ENCODE results near the gene CMIP. TPM values are rescaled to one million over a fixed set of nuclear protein-coding genes. Genes with fewer than 3 reads are reported as not detected.

The CMIP gene
- total RNA-seq, 2 donors from 2014 or later, result 28.5 to 57.5 TPM

DNA sequence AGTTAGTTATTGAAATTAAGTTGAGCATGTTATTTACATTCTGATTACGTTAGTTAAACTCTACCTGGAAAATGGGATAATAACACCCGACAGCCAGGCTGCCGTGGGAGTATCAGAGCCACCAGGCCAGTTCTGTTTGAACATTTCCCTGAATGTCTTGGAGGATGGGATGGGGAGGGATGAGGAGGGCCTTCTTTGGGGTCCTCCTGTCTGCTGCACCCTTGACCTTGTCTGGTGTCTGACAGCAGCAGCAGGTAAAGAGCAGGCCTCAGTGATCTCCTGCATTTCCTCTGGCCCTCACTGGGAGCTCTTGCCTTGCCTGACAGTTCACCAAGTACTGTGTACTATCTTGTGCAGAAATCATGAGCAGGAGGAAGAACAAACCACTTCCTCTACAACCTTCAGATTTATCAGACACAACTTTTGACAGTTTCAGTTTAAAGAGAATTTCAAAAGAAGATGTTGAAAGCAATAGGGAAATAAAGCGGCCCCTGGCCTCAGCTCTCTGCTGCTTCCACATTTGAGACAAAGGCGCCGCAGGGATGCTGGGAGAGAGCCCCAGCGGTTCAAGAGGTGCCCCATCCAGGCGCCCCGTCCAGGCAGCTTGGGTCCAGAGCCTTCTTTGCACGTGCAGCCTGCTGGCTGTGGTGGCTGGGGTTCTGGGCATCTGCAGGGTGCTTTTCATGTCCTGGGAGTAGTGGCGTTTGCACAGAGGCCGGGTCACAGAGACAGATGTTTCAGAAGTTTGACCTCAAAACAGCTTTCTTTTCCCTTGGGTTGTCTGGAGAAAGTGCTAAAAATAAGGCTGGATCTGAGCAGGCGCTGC, 25.3 kb downstream of the CMIP start:
- H3K4me1 Mint-ChIP-seq, result peaks cover 50% of the 10 kb centered on the region
- no peaks in the 10 kb centered on the region for H3K27me3 Mint-ChIP-seq
- H3K36me3 Mint-ChIP-seq (ENCODE audit: low read depth), result peaks cover 3% of the 10 kb centered on the region
- H3K4me3 Mint-ChIP-seq, result peak overlapping the region; percentile 49
- peak; percentile 85 for ATAC-seq (replicated peaks)
- H3K9me3 Mint-ChIP-seq, result no peaks in the 10 kb centered on the region
- H3K27ac Mint-ChIP-seq, result peak overlapping the region; percentile 51

DNA sequence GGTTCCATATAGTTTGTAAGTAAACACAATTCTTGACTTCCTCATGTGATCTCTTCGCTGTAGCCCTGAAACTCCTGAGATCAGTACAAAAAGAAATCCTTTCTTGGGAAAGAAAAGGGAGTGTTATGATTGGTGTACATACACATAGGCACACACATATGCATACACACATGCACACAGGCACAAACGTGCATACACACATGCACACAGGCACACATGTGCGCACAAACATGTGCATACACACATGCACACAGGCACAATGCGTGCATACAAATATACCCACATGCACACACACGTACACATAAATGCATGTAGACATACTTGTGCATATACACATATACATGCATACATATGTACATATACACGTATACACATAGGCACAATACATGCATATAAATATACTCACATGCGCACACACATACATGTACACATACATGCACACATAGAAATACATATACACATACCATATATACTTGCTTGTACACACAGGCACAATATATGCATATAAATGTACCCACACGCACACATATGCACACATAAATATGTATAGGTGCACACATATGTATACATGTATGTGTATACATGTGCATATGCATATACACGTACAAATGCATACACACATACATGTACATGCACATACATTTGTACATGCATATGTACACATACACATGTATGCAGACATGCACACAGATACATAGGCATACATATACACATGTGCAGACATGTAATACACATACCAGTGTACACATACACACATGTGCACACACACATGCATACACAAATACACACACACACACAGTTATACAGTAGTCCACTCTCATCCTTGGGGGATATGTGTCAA, 26.4 kb downstream of the CMIP start:
- Mint-ChIP-seq H3K4me3 (peak overlapping the region; percentile 49), H3K36me3 (ENCODE audit: low read depth) (no peaks in the 10 kb centered on the region), H3K27ac (peak overlapping the region; percentile 51), H3K4me1 (peaks cover 52% of the 10 kb centered on the region), H3K27me3 (no peaks in the 10 kb centered on the region), H3K9me3 (no peaks in the 10 kb centered on the region)
- no peak for ATAC-seq (replicated peaks)

DNA sequence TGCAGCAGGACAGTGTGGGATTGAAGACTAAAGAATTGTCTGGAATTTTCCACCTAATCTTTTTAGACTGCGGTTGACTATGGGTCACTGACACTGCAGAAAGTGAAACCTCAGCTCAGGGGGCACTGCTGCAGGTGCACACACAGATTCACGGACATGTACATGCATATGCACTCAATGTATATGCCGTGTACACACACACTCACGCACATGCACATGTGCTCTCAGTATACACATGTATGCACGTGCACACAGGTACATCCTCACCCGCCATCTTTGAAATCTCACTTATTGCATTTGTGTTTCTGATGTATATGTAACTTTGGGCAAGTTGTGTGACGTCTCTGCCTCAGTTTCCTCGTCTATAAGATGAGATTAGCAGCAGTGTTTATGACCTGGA, 27.3 kb downstream of the CMIP start:
- ATAC-seq (replicated peaks), result no peak
- Mint-ChIP-seq H3K4me3 (no peak overlapping the region), H3K27me3 (no peaks in the 10 kb centered on the region), H3K4me1 (peaks cover 55% of the 10 kb centered on the region), H3K27ac (no peak overlapping the region), H3K36me3 (ENCODE audit: low read depth) (no peaks in the 10 kb centered on the region), H3K9me3 (no peaks in the 10 kb centered on the region)

DNA sequence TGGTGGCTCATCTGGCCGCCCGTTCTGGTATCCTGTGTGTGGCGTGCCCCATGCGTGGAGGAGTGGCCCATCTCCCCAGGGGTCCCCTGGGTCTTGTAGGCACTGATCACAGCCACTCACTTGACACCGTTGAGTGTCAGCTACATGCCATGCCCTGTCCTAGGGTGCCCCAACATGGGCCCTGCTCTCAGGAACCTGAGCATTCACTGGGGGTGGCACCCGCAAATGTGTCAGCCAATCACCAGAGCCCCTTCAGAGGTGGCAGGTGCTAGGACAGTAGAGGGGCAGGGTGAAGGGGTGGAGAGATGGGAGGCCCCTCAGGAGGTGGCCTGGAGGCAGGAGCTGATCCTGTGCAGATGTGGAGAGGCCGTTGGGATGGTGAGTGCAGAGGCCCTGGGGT, 27.8 kb downstream of the CMIP start:
- Mint-ChIP-seq H3K27ac (no peak overlapping the region), H3K27me3 (no peaks in the 10 kb centered on the region), H3K36me3 (ENCODE audit: low read depth) (no peaks in the 10 kb centered on the region), H3K4me1 (peaks cover 56% of the 10 kb centered on the region), H3K4me3 (no peak overlapping the region), H3K9me3 (no peaks in the 10 kb centered on the region)
- no peak for ATAC-seq (replicated peaks)

DNA sequence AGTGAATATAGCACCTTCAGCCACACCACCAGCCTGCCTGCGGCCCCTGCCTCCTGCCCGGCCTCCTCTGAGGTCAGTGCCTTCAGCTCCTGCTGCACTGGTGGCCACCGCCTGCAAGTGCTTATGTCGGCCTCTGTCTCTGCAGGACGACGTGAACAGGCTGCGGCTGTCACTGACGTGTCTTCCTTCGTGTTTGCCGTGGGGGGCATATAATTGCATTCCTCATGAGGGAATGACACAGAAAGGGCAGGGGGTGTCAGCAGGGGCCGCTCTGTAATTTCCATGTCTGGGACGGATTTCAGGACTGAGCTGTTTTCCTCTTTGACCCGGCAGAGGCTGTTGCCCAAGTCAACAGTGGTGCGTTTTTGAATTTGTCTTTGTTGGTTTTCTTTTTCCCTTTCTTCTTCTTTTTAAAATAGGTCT, 28.5 kb downstream of the CMIP start:
- no peaks in the 10 kb centered on the region for H3K9me3 Mint-ChIP-seq
- no peaks in the 10 kb centered on the region for H3K36me3 Mint-ChIP-seq (ENCODE audit: low read depth)
- ATAC-seq (replicated peaks), result no peak
- no peak overlapping the region for H3K27ac Mint-ChIP-seq
- no peak overlapping the region for H3K4me3 Mint-ChIP-seq
- no peaks in the 10 kb centered on the region for H3K27me3 Mint-ChIP-seq
- peaks cover 57% of the 10 kb centered on the region for H3K4me1 Mint-ChIP-seq

DNA sequence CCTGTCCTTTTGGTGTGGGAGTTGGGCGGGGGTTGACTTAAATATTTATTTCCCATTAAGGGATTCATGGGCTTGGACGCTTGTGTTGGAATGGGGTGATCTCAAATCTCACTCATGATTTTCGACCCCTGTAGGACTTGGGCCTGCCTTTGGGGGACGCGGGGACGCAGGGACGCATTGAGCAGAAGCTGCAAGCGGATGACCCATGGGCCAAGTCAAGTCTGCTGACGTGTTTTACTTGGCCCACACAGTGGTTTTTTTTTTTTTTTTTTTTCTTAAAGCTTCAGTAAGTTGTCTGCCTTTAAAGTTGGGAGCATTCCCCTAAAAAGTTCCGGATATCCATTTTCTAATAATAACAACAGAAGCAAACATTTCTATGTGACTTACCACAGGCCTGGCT, 28.9 kb downstream of the CMIP start:
- H3K27ac Mint-ChIP-seq, result no peak overlapping the region
- no peaks in the 10 kb centered on the region for H3K9me3 Mint-ChIP-seq
- H3K4me3 Mint-ChIP-seq, result no peak overlapping the region
- peaks cover 61% of the 10 kb centered on the region for H3K4me1 Mint-ChIP-seq
- H3K36me3 Mint-ChIP-seq (ENCODE audit: low read depth), result no peaks in the 10 kb centered on the region
- no peak for ATAC-seq (replicated peaks)
- no peaks in the 10 kb centered on the region for H3K27me3 Mint-ChIP-seq

DNA sequence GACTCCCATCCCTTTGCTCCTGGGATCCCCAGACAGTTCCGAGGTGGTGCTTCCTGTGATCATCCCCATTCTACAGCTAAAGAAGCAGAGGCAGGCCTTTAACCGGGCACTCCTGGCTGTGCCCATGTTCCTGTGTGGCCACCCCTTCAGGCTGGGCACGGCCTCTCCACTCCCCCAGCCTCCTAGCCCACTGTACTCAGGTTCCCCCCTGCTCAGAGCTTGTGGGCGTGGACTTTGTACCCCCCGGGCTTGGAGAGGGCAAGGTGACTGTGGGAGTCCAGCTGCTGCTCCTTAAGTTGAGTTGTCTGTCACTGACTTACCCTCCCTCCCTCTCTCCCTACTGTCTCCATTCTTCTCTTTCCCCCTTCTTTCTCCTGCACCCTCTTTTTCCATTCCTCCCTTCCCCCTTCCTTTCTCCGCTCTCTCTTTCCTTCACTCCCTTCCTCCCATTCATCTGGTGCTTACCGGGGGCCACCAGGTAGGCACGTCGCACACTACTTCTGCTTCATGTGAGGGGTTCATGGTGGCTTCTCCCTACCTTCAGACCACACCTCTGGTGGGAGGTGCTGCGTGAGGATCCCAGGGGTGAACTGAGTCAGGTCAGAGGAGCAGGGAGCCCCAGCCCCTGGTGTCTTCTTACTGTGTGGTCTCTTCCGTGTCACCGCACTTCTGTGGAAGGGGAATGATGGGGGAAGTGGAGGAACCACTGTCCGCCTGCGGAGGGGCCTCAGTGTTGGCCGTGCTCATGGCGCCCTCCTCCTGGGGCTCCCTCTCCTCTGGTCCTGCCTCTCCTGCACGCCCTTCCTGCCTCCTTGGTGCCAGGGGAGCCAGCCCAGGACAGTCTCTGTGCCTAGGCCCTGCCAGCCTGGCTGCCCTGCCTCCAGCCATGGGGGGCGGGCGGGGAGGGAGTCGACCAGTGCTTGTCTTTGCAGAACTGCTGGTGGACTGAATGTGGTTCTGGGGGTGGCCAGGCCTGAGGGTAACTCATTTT, 29.7 kb downstream of the CMIP start:
- Mint-ChIP-seq H3K4me3 (no peak overlapping the region), H3K36me3 (ENCODE audit: low read depth) (no peaks in the 10 kb centered on the region), H3K4me1 (peaks cover 58% of the 10 kb centered on the region), H3K9me3 (no peaks in the 10 kb centered on the region), H3K27me3 (no peaks in the 10 kb centered on the region), H3K27ac (no peak overlapping the region)
- ATAC-seq (replicated peaks), result no peak

DNA sequence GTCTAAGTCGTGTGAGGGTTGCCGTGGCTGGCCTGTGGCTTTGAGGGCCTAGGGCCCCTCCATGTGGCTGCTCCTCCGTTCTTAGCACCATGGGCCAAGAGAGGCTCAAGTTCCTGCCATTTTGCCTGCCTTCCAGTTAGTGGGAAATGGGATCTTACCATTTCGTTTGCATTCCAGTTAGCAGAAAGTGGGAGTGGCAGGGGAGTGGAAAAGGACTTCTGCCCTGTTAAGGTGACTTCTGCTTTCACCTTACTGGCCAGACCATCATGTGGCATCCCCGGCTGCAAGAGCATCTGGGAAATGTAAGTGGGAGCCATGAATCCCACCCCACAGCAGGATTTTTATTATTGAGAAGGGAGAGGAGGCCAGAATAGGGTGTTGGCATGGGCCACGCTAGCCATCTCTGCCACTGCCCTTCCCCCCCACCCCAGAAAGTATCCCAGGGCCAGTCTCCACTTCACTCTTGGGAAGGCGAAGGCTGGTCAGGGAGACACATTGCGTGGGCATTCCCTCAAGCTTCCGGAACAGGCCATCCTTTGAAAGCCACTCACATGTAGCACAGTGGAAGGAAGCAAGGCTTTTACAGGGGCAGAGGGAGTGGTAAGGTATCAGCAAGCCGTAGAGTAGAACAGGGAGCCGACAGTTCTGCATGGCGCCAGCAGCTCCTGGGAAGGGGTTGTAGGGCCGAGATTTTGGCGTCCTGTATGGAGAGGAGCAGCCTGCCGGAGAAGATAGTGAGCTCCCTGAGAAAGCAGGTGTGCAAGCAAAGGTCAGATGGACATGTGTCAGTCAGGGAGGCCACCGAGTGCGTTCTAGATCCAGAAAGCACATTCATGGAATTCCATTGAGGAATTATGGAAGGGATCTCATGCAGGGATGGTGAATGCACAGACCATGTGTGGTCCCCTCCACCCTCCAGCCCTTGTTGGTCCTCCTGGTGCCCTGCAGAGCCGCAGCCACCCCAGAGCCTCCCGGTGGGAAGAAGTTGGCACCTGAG, 33.4 kb downstream of the CMIP start:
- no peak for ATAC-seq (replicated peaks)
- H3K27me3 Mint-ChIP-seq, result no peaks in the 10 kb centered on the region
- H3K4me3 Mint-ChIP-seq, result peak overlapping the region; percentile 13
- no peak overlapping the region for H3K27ac Mint-ChIP-seq
- H3K36me3 Mint-ChIP-seq (ENCODE audit: low read depth), result no peaks in the 10 kb centered on the region
- peaks cover 47% of the 10 kb centered on the region for H3K4me1 Mint-ChIP-seq
- H3K9me3 Mint-ChIP-seq, result no peaks in the 10 kb centered on the region

DNA sequence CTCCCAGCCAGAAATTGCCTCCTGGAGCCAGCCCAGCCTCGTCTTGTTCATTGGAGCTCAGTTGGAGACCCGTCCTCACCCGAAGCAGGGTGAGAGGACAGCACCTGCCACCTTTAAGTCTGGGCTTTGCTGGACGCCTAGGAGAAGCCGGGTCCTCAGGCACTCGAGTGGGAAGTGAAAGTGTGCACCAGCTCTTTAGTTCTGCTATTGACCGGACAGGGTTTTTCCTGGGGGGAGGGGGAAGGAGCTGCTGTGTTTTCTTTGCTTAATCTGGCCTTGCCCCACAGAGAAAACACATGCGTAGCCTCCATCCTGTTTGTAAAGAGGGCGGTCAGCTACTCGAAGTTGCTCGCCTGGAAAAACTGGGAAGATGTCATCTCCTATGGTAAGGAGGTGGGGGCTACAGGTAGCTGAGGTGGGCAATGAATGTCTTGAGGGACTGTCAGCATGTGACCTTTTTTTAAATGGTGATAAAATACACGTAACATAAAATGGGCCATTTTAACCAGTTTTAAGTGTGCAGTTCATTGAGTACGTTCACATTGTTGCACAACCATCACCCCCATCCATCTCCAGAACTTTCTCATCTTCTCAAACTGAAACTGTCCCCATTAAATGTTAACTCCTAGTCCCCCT, 34.4 kb downstream of the CMIP start:
- ATAC-seq (replicated peaks), result no peak
- Mint-ChIP-seq H3K4me1 (peaks cover 41% of the 10 kb centered on the region), H3K9me3 (no peaks in the 10 kb centered on the region), H3K27ac (peak overlapping the region; percentile 40), H3K27me3 (no peaks in the 10 kb centered on the region), H3K36me3 (ENCODE audit: low read depth) (no peaks in the 10 kb centered on the region), H3K4me3 (peak overlapping the region; percentile 17)

DNA sequence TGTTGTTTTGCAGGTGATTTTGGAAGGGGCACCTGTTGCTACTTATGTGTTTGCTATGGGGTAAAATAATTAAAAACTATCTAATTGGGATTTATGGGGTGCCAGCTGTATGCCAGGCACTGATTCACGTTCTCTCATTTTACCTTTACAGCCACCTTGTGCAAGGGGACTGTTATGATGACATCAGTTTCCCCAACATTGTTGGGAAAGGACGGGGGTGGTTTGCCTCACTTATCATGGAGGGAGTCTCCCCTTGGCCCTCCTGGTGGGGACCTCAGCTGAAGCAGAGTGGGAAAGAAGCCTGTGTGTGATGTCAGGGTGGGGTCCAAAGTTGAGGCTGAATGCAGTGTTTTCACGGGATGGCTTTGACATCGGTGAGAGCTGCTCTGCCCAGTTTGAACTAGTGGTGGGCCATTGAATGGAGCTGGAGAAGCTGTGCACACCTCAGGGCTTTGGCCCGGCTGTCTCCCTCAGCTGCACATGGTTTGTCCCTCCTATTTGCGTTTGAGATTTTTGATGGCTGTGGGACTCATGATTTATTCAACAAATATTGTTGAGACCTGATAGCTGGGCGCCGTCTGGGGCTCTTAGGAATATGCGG, 36.1 kb downstream of the CMIP start:
- no peaks in the 10 kb centered on the region for H3K36me3 Mint-ChIP-seq (ENCODE audit: low read depth)
- peak overlapping the region; percentile 17 for H3K27ac Mint-ChIP-seq
- ATAC-seq (replicated peaks), result no peak
- H3K27me3 Mint-ChIP-seq, result no peaks in the 10 kb centered on the region
- peaks cover 36% of the 10 kb centered on the region for H3K4me1 Mint-ChIP-seq
- peak overlapping the region; percentile 44 for H3K4me3 Mint-ChIP-seq
- no peaks in the 10 kb centered on the region for H3K9me3 Mint-ChIP-seq

DNA sequence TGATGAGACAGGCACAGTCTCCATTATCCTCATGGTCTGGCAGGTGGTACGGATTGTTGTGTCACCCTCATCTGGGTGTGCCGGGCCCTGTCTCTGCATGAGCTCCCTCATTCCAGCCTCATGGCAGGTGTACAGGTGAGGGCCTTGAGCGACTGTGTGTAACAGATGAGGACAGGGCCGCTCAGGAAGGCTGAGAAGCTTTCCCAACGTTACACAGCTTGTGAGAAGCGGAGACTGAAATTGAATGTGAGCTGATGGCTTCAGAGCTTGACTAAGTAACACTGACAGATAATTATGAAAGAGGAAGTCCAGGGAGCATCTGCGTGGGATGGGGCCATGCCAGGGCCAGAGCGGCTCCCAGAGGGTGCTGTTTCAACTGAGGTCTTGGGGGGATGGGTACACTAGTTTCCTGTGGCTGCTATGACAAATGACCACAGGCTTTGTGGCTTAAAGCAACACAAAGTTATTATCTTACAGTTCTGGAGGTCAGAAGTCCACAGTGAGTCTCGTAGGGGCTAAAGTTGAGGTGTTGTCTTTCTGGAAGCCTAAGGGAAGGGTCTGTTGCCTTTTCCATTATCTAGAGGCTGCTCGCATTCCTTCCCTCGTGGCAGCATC, 36.7 kb downstream of the CMIP start:
- Mint-ChIP-seq H3K4me3 (peak overlapping the region; percentile 44), H3K27me3 (no peaks in the 10 kb centered on the region), H3K36me3 (ENCODE audit: low read depth) (no peaks in the 10 kb centered on the region), H3K4me1 (peaks cover 32% of the 10 kb centered on the region), H3K9me3 (no peaks in the 10 kb centered on the region), H3K27ac (peak overlapping the region; percentile 17)
- peak; percentile 89 for ATAC-seq (replicated peaks)

DNA sequence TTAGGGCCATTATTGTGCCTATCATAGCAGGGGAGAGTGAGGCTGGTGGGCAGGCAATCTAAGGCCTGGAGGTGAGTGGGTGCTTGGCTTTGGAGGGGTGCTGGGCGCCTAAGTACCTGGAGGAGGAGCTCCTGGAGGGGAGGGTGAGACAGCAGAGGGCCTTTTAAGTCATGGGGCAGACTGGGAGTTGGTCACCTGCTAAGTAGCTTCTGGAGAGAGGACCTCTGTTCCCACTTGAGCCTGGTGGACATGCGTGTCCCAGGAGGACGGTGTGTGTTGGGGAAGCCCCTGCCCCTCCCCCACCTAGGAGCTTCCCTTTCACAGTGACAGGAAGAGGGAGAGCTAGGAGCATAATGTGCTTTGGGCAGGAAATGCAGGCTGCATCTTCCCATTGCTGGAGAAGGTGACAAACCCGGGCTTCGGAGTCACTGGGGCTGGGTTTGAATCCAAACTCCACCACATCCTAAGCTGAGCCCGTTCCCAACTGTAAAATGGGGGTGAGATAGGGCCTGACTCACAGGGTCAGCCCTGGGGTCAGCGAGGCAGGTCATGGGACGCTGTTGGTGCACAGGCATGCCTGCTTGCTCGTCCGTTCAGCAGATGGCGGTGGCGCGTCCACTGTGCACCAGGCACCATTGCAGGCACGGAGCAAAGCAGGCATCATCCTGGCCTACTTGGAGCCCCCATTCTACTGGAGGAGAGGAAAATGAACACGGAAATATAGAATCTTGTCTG, 37.9 kb downstream of the CMIP start:
- no peaks in the 10 kb centered on the region for H3K9me3 Mint-ChIP-seq
- H3K4me1 Mint-ChIP-seq, result peaks cover 25% of the 10 kb centered on the region
- H3K36me3 Mint-ChIP-seq (ENCODE audit: low read depth), result no peaks in the 10 kb centered on the region
- no peaks in the 10 kb centered on the region for H3K27me3 Mint-ChIP-seq
- no peak for ATAC-seq (replicated peaks)
- no peak overlapping the region for H3K27ac Mint-ChIP-seq
- no peak overlapping the region for H3K4me3 Mint-ChIP-seq
